SK-N-SH treated with all-trans-retinoic acid at 6 μM for 48 hours (cell line): Measurements from ENCODE around the gene RPS14.
A peak's percentile ranks its signal among the peaks of the same experiment; 100 is the strongest.

Experiments used
- ATAC-seq: fragments of 200-7000 bp; cut with Tn5 transposase; 3 replicates; pipeline ENCODE4 v1.9.1; 2020; ENCODE audit warnings: mild to moderate bottlenecking, moderate library complexity
- ARNTL ChIP-seq: fragments of 450-650 bp; formaldehyde crosslinking; IDR thresholded peaks from 2 replicates; pipeline ENCODE4 v1.5.0; 2020; ENCODE audit warnings: low read depth, mild to moderate bottlenecking, moderate library complexity, borderline replicate concordance
- BACH2 ChIP-seq: fragments of 250-450 bp; sonication (Bioruptor Pico); IDR thresholded peaks from 2 replicates; pipeline ENCODE4 v1.9.0; 2021; ENCODE audit warnings: mild to moderate bottlenecking, borderline replicate concordance
- CSDC2 ChIP-seq: fragments of 250-450 bp; sonication (Bioruptor Pico); IDR thresholded peaks from 2 replicates; pipeline ENCODE4 v1.5.0; 2020; ENCODE audit warnings: mild to moderate bottlenecking, moderate library complexity
- CSRNP3 ChIP-seq: fragments of 250-450 bp; sonication (Bioruptor Pico); IDR thresholded peaks from 2 replicates; pipeline ENCODE4 v1.5.1; 2021; ENCODE audit warnings: mild to moderate bottlenecking, moderate library complexity
- ESRRG ChIP-seq: fragments of 250-450 bp; sonication (Bioruptor Pico); IDR thresholded peaks from 2 replicates; pipeline ENCODE4 v1.6.1; 2021; ENCODE audit warnings: mild to moderate bottlenecking
- GLIS3 ChIP-seq: fragments of 250-450 bp; sonication (Bioruptor Pico); IDR thresholded peaks from 2 replicates; pipeline ENCODE4 v1.5.0; 2020; ENCODE audit warnings: mild to moderate bottlenecking, moderate library complexity
- ISL1 ChIP-seq: fragments of 250-450 bp; sonication (Bioruptor Pico); IDR thresholded peaks from 2 replicates; pipeline ENCODE4 v2.1.2; 2022; ENCODE audit warnings: mild to moderate bottlenecking, moderate library complexity
- OSR1 ChIP-seq: fragments of 250-450 bp; sonication (Bioruptor Pico); IDR thresholded peaks from 2 replicates; pipeline ENCODE4 v1.8.0; 2022; ENCODE audit warnings: moderate library complexity, mild to moderate bottlenecking, inconsistent platforms
- PATZ1 ChIP-seq: fragments of 250-450 bp; sonication (Bioruptor Pico); IDR thresholded peaks from 2 replicates; pipeline ENCODE4 v1.8.0; 2020; ENCODE audit warnings: mild to moderate bottlenecking, moderate library complexity, borderline replicate concordance
- POU6F1 ChIP-seq: fragments of 250-450 bp; sonication (Bioruptor Pico); IDR thresholded peaks from 2 replicates; pipeline ENCODE4 v1.8.0; 2021; ENCODE audit warnings: low read depth, mild to moderate bottlenecking, moderate library complexity, borderline replicate concordance
- PPARA ChIP-seq: fragments of 250-450 bp; sonication (Bioruptor Pico); IDR thresholded peaks from 2 replicates; pipeline ENCODE4 v1.5.0; 2020; ENCODE audit warnings: mild to moderate bottlenecking, borderline replicate concordance
- RARB ChIP-seq: fragments of 250-450 bp; sonication (Bioruptor Pico); IDR thresholded peaks from 2 replicates; pipeline ENCODE4 v1.8.0; 2021; ENCODE audit warnings: mild to moderate bottlenecking, moderate library complexity
- SNAI2 ChIP-seq: fragments of 250-450 bp; sonication (Bioruptor Pico); IDR thresholded peaks from 2 replicates; pipeline ENCODE4 v1.5.0; 2020; ENCODE audit warnings: mild to moderate bottlenecking, moderate library complexity
- TCF4 ChIP-seq: fragments of 250-450 bp; sonication (Bioruptor Pico); IDR thresholded peaks from 2 replicates; pipeline ENCODE4 v1.8.0; 2021; ENCODE audit warnings: mild to moderate bottlenecking, moderate library complexity, borderline replicate concordance
- TOX ChIP-seq: fragments of 250-450 bp; sonication (Bioruptor Pico); IDR thresholded peaks from 2 replicates; pipeline ENCODE4 v1.8.0; 2021; ENCODE audit warnings: mild to moderate bottlenecking, moderate library complexity, borderline replicate concordance
- TSHZ2 ChIP-seq: fragments of 250-450 bp; sonication (Bioruptor Pico); IDR thresholded peaks from 2 replicates; pipeline ENCODE4 v1.5.0; 2020; ENCODE audit warnings: mild to moderate bottlenecking, moderate library complexity
- ZC3H10 ChIP-seq: fragments of 250-450 bp; sonication (Bioruptor Pico); IDR thresholded peaks from 2 replicates; pipeline ENCODE4 v1.5.1; 2021; ENCODE audit warnings: mild to moderate bottlenecking, moderate library complexity
- ZFP3 ChIP-seq: fragments of 250-450 bp; sonication (Bioruptor Pico); IDR thresholded peaks from 2 replicates; pipeline ENCODE4 v1.5.0; 2020; ENCODE audit warnings: mild to moderate bottlenecking, moderate library complexity
- ZFP30 ChIP-seq: fragments of 450-650 bp; formaldehyde crosslinking; IDR thresholded peaks from 2 replicates; pipeline ENCODE4 v1.5.0; 2022; ENCODE audit warnings: mild to moderate bottlenecking, moderate library complexity
- ZNF565 ChIP-seq: fragments of 450-650 bp; formaldehyde crosslinking; conservative IDR thresholded peaks from 2 replicates; pipeline ENCODE4 v1.5.0; 2020; ENCODE audit warnings: low read depth, mild to moderate bottlenecking, moderate library complexity
- ZNF70 ChIP-seq: fragments of 450-650 bp; formaldehyde crosslinking; IDR thresholded peaks from 2 replicates; pipeline ENCODE4 v1.5.0; 2020; ENCODE audit warnings: mild to moderate bottlenecking, moderate library complexity
- ZNF8 ChIP-seq: fragments of 450-650 bp; formaldehyde crosslinking; IDR thresholded peaks from 2 replicates; pipeline ENCODE4 v1.5.0; 2020; ENCODE audit warnings: mild to moderate bottlenecking, moderate library complexity

RPS14 gene

GRCh38 chr5:150399524-150400211 is 49.9 kb downstream of the RPS14 start:
- TF ChIP-seq ZFP30: no peak
- TF ChIP-seq ZNF70: no peak
- no peak for TF ChIP-seq BACH2 (CRISPR knock-in tag)
- no peak for TF ChIP-seq TCF4 (CRISPR knock-in tag)
- TF ChIP-seq ZC3H10 (CRISPR knock-in tag): no peak
- TF ChIP-seq RARB (CRISPR knock-in tag): no peak
- no peak for TF ChIP-seq SNAI2 (CRISPR knock-in tag)
- TF ChIP-seq ARNTL (CRISPR knock-in tag): no peak
- TF ChIP-seq PPARA: no peak
- TF ChIP-seq POU6F1 (CRISPR knock-in tag): no peak
- TF ChIP-seq CSDC2: no peak
- TF ChIP-seq ZNF565 (CRISPR knock-in tag): no peak
- no peak for TF ChIP-seq ZNF8 (CRISPR knock-in tag)
- TF ChIP-seq ZFP3 (CRISPR knock-in tag): no peak
- no peak for TF ChIP-seq CSRNP3 (CRISPR knock-in tag)
- no peak for TF ChIP-seq TOX (CRISPR knock-in tag)
- TF ChIP-seq TSHZ2: no peak
- TF ChIP-seq GLIS3 (CRISPR knock-in tag): no peak
- no peak for TF ChIP-seq ESRRG (CRISPR knock-in tag)
- no peak for TF ChIP-seq ISL1 (CRISPR knock-in tag)
- ATAC-seq: no peak

- ATAC-seq: peak; percentile 22; the same call in 1 of the 3 replicates
- TF ChIP-seq CSRNP3 (CRISPR knock-in tag) (no peak), PPARA (no peak), ZFP3 (CRISPR knock-in tag) (no peak), OSR1 (CRISPR knock-in tag) (no peak), TSHZ2 (no peak), TOX (CRISPR knock-in tag) (no peak), BACH2 (CRISPR knock-in tag) (no peak), ZFP30 (no peak), TCF4 (CRISPR knock-in tag) (no peak), RARB (CRISPR knock-in tag) (no peak), ESRRG (CRISPR knock-in tag) (no peak), ZNF70 (no peak), POU6F1 (CRISPR knock-in tag) (no peak), PATZ1 (CRISPR knock-in tag) (no peak), ARNTL (CRISPR knock-in tag) (no peak)
Observed at GRCh38 chr5:150398722-150399523, 50.6 kb downstream of the RPS14 start.
